ENCODE measurements around the gene STAT3.
"Not testable (repeated sequence)": the region's sequence is repeated elsewhere in the genome, so short reads cannot be mapped to it uniquely, and the experiment has no call there.

Gene STAT3

DNA sequence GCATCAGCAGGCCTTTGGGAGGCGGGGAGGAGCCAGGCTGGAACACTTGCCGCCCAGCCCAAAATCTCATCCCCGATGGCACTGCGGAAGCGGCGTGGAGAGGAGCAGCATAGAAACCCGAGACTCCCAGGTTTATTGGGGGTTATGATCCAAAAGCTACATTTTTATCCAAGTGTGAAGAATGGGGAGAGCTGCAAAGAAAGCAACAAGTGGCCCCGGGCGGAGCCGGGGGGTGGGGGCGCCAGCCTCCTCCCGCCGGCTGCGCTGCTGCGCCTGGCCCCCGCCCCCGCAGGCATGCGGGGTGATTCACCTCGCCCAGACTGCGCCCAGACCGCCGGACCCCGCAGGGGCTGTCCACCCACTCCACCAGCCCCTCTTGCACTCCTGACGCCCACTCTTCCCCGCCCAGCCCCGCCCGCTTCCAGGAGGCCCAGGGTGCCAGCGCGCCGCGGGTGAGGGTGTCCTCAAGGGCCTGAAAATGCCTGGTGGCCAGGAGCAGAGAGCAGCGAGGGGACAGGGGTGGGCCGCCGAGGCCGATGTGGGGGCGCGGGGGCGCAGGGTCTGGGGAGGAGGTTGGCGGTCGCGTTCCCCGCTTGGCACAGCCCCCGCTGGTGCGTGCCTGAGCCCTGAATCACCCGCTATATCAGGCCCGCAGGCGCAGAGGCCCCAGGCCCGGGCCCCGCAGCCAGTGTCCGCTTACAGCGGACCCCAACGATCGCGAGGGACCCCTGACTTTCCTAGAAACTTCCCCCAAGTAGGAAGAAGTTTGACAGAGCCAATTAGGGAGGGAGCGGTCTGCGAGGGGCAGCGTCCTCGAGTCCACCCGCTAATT lies 33.5 kb upstream of the STAT3 start:
- Histone ChIP-seq H3K4me3 (ENCODE audit: low read length) (peak overlapping the region; percentile 97), H3K9ac (ENCODE audit: low read length) (peak overlapping the region; percentile 100), H3K27me3 (replicated peaks; ENCODE audit: control insufficient read depth, insufficient read depth, low read length) (no peaks in the 10 kb centered on the region), H3K9me3 (ENCODE audit: control insufficient read depth, low read length) (no peaks in the 10 kb centered on the region), H3K4me1 (ENCODE audit: control insufficient read depth, insufficient read depth, low read length) (peaks cover 62% of the 10 kb centered on the region), H3K36me3 (ENCODE audit: control insufficient read depth, insufficient read depth, low read length, severe bottlenecking) (peaks cover 13% of the 10 kb centered on the region)
- DNase-seq (ENCODE audit: low read depth) = peak; percentile 80

GRCh38 chr17:42421136-42421506 lies 32.9 kb upstream of the STAT3 start:
- H3K4me3 ChIP-seq (ENCODE audit: low read length) = peak overlapping the region; percentile 97
- H3K36me3 ChIP-seq (ENCODE audit: control insufficient read depth, insufficient read depth, low read length, severe bottlenecking) = peaks cover 16% of the 10 kb centered on the region
- H3K9ac ChIP-seq (ENCODE audit: low read length) = peak overlapping the region; percentile 100
- no peak for DNase-seq (ENCODE audit: low read depth)
- H3K27me3 ChIP-seq (replicated peaks; ENCODE audit: control insufficient read depth, insufficient read depth, low read length) = no peaks in the 10 kb centered on the region
- peaks cover 63% of the 10 kb centered on the region for H3K4me1 ChIP-seq (ENCODE audit: control insufficient read depth, insufficient read depth, low read length)
- H3K9me3 ChIP-seq (ENCODE audit: control insufficient read depth, low read length) = no peaks in the 10 kb centered on the region

DNA sequence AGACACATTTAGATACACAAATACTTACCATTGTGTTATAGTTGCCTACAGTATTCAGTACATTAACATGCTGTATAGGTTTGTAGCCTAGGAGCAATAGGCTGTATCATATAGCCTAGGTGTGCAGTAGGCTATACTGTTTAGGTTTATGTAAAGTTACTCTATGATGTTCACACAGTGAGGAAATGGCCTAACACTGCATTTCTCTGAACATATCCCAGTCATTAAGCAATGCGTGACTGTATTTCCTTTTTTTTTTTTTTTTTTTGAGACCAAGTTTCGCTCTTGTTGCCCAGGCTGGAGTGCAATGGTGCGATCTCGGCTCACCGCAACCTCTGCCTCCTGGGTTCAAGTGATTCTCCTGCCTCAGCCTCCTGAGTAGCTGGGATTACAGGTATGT lies 29.7 kb upstream of the STAT3 start:
- DNase-seq (ENCODE audit: low read depth); H3K27me3 ChIP-seq (replicated peaks; ENCODE audit: control insufficient read depth, insufficient read depth, low read length); H3K9ac ChIP-seq (ENCODE audit: low read length); H3K9me3 ChIP-seq (ENCODE audit: control insufficient read depth, low read length): not testable (repeated sequence)
- H3K4me3 ChIP-seq (ENCODE audit: low read length) = peak overlapping the region; percentile 27
- peaks cover 70% of the 10 kb centered on the region for H3K4me1 ChIP-seq (ENCODE audit: control insufficient read depth, insufficient read depth, low read length)
- peaks cover 20% of the 10 kb centered on the region for H3K36me3 ChIP-seq (ENCODE audit: control insufficient read depth, insufficient read depth, low read length, severe bottlenecking)

GRCh38 chr17:42414704-42415409 lies 26.6 kb upstream of the STAT3 start:
- no peak for DNase-seq (ENCODE audit: low read depth)
- H3K27me3 ChIP-seq (replicated peaks; ENCODE audit: control insufficient read depth, insufficient read depth, low read length) = no peaks in the 10 kb centered on the region
- peaks cover 90% of the 10 kb centered on the region for H3K4me1 ChIP-seq (ENCODE audit: control insufficient read depth, insufficient read depth, low read length)
- H3K36me3 ChIP-seq (ENCODE audit: control insufficient read depth, insufficient read depth, low read length, severe bottlenecking) = peaks cover 25% of the 10 kb centered on the region
- H3K9me3 ChIP-seq (ENCODE audit: control insufficient read depth, low read length) = no peaks in the 10 kb centered on the region
- peak overlapping the region; percentile 49 for H3K9ac ChIP-seq (ENCODE audit: low read length)
- peak overlapping the region; percentile 56 for H3K4me3 ChIP-seq (ENCODE audit: low read length)

DNA sequence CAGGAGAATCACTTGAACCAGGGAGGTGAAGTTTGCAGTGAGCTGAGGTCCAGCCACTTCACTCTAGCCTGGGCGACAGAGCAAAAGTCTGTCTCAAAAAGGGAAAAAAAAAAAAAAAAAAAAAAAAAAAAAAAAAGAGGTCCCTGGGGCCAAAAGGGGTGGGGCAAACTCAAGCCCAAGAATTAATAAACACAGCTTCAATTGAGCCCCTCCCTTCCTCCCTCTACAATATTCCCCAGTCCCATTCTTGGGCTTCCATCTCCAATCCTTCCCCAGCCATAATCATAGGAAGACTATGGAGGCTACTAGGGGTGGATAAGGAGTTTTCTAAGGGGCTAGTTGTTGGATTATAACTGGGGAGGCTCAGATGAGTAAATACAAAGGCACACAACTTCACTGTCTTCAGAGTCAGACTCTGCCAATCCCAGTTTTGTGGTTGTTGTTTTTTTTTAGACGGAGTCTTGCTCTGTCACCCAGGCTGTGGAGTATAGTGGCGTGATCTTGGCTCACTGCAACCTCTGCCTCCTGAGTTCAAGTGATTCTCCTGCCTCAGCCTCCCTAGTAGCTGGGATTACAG lies 25.3 kb upstream of the STAT3 start:
- H3K4me3 ChIP-seq (ENCODE audit: low read length) = no peak overlapping the region
- no peaks in the 10 kb centered on the region for H3K9me3 ChIP-seq (ENCODE audit: control insufficient read depth, low read length)
- H3K36me3 ChIP-seq (ENCODE audit: control insufficient read depth, insufficient read depth, low read length, severe bottlenecking) = peaks cover 21% of the 10 kb centered on the region
- peaks cover 89% of the 10 kb centered on the region for H3K4me1 ChIP-seq (ENCODE audit: control insufficient read depth, insufficient read depth, low read length)
- DNase-seq (ENCODE audit: low read depth) = no peak
- peak overlapping the region; percentile 51 for H3K9ac ChIP-seq (ENCODE audit: low read length)
- no peaks in the 10 kb centered on the region for H3K27me3 ChIP-seq (replicated peaks; ENCODE audit: control insufficient read depth, insufficient read depth, low read length)

GRCh38 chr17:42411905-42412679 lies 23.9 kb upstream of the STAT3 start:
- no peaks in the 10 kb centered on the region for H3K27me3 ChIP-seq (replicated peaks; ENCODE audit: control insufficient read depth, insufficient read depth, low read length)
- peak overlapping the region; percentile 84 for H3K9ac ChIP-seq (ENCODE audit: low read length)
- H3K9me3 ChIP-seq (ENCODE audit: control insufficient read depth, low read length) = no peaks in the 10 kb centered on the region
- H3K4me1 ChIP-seq (ENCODE audit: control insufficient read depth, insufficient read depth, low read length) = peaks cover 91% of the 10 kb centered on the region
- peak overlapping the region; percentile 68 for H3K4me3 ChIP-seq (ENCODE audit: low read length)
- peaks cover 15% of the 10 kb centered on the region for H3K36me3 ChIP-seq (ENCODE audit: control insufficient read depth, insufficient read depth, low read length, severe bottlenecking)
- DNase-seq (ENCODE audit: low read depth) = no peak

DNA sequence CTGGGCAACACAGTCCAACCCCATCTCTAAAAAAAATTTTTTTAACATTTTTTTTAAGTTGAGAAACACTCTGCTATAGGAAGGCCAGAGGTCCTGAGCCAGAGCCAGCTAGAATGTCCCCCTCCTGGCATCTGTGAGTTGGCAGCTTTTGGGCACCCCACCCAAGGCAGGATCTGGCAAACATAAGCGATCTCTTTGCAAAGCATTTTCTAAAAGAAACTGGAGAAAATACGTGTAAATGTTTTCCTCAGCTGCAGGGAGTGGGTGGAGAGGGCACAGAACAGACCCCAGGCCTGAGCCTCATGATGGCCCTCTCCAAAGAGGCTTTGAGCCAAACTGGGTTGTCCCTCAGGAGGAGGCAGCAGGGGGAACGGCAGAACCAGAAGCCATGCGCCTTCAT lies 23.1 kb upstream of the STAT3 start:
- peak overlapping the region; percentile 84 for H3K9ac ChIP-seq (ENCODE audit: low read length)
- no peaks in the 10 kb centered on the region for H3K9me3 ChIP-seq (ENCODE audit: control insufficient read depth, low read length)
- no peaks in the 10 kb centered on the region for H3K27me3 ChIP-seq (replicated peaks; ENCODE audit: control insufficient read depth, insufficient read depth, low read length)
- no peak for DNase-seq (ENCODE audit: low read depth)
- peaks cover 91% of the 10 kb centered on the region for H3K4me1 ChIP-seq (ENCODE audit: control insufficient read depth, insufficient read depth, low read length)
- H3K4me3 ChIP-seq (ENCODE audit: low read length) = peak overlapping the region; percentile 68
- H3K36me3 ChIP-seq (ENCODE audit: control insufficient read depth, insufficient read depth, low read length, severe bottlenecking) = peaks cover 9% of the 10 kb centered on the region

- peaks cover 9% of the 10 kb centered on the region for H3K36me3 ChIP-seq (ENCODE audit: control insufficient read depth, insufficient read depth, low read length, severe bottlenecking)
- peak overlapping the region; percentile 84 for H3K9ac ChIP-seq (ENCODE audit: low read length)
- no peaks in the 10 kb centered on the region for H3K27me3 ChIP-seq (replicated peaks; ENCODE audit: control insufficient read depth, insufficient read depth, low read length)
- no peaks in the 10 kb centered on the region for H3K9me3 ChIP-seq (ENCODE audit: control insufficient read depth, low read length)
- peak overlapping the region; percentile 60 for H3K4me3 ChIP-seq (ENCODE audit: low read length)
- peaks cover 90% of the 10 kb centered on the region for H3K4me1 ChIP-seq (ENCODE audit: control insufficient read depth, insufficient read depth, low read length)
- no peak for DNase-seq (ENCODE audit: low read depth)
Observed at GRCh38 chr17:42410319-42410685, 22.1 kb upstream of the STAT3 start.

DNA sequence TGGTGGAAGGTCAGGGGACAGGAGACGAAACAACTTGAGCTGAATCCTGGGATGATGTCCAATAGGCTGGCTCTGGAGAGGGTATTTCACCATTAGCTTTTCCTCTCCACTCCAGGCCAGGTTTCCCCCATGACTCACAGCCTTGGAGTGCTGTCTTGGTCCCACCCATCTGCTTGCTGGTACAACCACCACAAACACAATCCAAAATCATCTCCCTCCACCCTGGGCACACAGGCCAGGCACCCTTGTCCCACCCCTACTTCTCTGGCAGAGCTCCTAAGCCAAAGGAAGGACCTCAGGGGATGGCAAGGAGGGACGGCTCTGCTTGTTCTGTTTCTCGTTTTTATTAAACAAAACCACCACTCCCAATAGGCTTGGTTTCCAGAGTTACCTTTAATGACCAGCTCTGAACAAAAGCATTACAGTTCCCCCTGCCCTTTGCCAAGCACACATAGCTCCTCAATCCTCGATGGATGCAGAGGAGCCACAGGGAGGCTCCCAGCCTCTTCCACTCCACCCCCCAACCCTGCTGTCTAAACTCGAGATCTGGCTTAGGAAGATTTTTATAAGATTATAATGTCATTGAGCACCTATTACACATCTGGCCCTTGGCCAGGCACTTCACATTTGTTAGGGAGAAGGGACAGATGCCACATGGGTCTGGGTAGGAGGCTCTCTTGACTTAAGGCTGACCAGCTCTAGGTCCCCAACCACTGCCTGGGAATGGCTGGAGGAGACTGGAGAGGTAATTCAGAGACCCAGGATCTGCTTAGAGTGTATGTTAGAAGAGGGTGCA lies 21.5 kb upstream of the STAT3 start:
- H3K27me3 ChIP-seq (replicated peaks; ENCODE audit: control insufficient read depth, insufficient read depth, low read length) = no peaks in the 10 kb centered on the region
- peaks cover 11% of the 10 kb centered on the region for H3K36me3 ChIP-seq (ENCODE audit: control insufficient read depth, insufficient read depth, low read length, severe bottlenecking)
- H3K9me3 ChIP-seq (ENCODE audit: control insufficient read depth, low read length) = no peaks in the 10 kb centered on the region
- H3K4me1 ChIP-seq (ENCODE audit: control insufficient read depth, insufficient read depth, low read length) = peaks cover 84% of the 10 kb centered on the region
- H3K4me3 ChIP-seq (ENCODE audit: low read length) = peak overlapping the region; percentile 60
- DNase-seq (ENCODE audit: low read depth) = peak; percentile 96
- H3K9ac ChIP-seq (ENCODE audit: low read length) = peak overlapping the region; percentile 84

- no peak for DNase-seq (ENCODE audit: low read depth)
- H3K4me3 ChIP-seq (ENCODE audit: low read length) = peak overlapping the region; percentile 15
- peaks cover 79% of the 10 kb centered on the region for H3K4me1 ChIP-seq (ENCODE audit: control insufficient read depth, insufficient read depth, low read length)
- H3K36me3 ChIP-seq (ENCODE audit: control insufficient read depth, insufficient read depth, low read length, severe bottlenecking) = peaks cover 28% of the 10 kb centered on the region
- peak overlapping the region; percentile 72 for H3K9ac ChIP-seq (ENCODE audit: low read length)
- no peaks in the 10 kb centered on the region for H3K9me3 ChIP-seq (ENCODE audit: control insufficient read depth, low read length)
- no peaks in the 10 kb centered on the region for H3K27me3 ChIP-seq (replicated peaks; ENCODE audit: control insufficient read depth, insufficient read depth, low read length)
Observed at GRCh38 chr17:42408061-42408460, 19.8 kb upstream of the STAT3 start.
